AG04450 (cell line): ENCODE results near the gene ARL5B. TPM values are rescaled to one million over a fixed set of nuclear protein-coding genes. Genes with fewer than 3 reads are reported as not detected.
A peak's percentile ranks its signal among the peaks of the same experiment; 100 is the strongest.

Experiments
- CTCF ChIA-PET: fragments of 300-600, 350-600 bp; formaldehyde crosslinking; extraction: SDS; loops from one replicate; lab custom pipeline; 2022; ENCODE audit warnings: antibody characterized with exemption, inconsistent platforms; lab: Charles Lee
- POLR2A ChIA-PET: fragments of 350-600 bp; formaldehyde crosslinking; extraction: SDS; loops from one replicate; lab custom pipeline; 2021; ENCODE audit warnings: antibody characterized with exemption, inconsistent platforms; lab: Yijun Ruan, JAX
- DNase-seq: peaks from one replicate; pipeline ENCODE4 v3.0.0-alpha.2; 2011; ENCODE audit warnings: low read depth, low spot score
- H3K27ac ChIP-seq: one replicate; pipeline ENCODE4 v1.5.1; 2012; ENCODE audit warnings: low read depth, low read length, control low read depth
- H3K27me3 ChIP-seq: one replicate; pipeline ENCODE4 v1.6.0; 2012; ENCODE audit warnings: low read length; ENCODE audit not compliant: control insufficient read depth, insufficient read depth
- H3K4me3 ChIP-seq: 2 replicates; pipeline ENCODE4 v1.5.1; 2011; ENCODE audit warnings: mild to moderate bottlenecking, low read depth, low read length, control low read depth
- H3K9me3 ChIP-seq: 2 replicates; pipeline ENCODE4 v1.5.1; 2012; ENCODE audit warnings: low read length; ENCODE audit not compliant: control insufficient read depth, insufficient read depth
- CTCF ChIP-seq: IDR thresholded peaks from 2 replicates; pipeline ENCODE4 v1.5.1; 2011; ENCODE audit warnings: low read depth, low read length, control low read depth, inconsistent platforms
- polyA plus RNA-seq: library from polyadenylated mRNA; depleted of rRNA; stranded (reverse); fragments of >200 nt; gene quantifications from 2 replicates; pipeline ENCODE4 v1.2.3, GENCODE V29; 2011

The ARL5B gene
- polyA plus RNA-seq, 1 experiment = 24.2 TPM

GRCh38 chr10:18690541-18690940 is 31.3 kb downstream of the ARL5B start:
- POLR2A ChIA-PET = no interaction called here
- DNase-seq = no peak
- H3K9me3 ChIP-seq = no peaks in the 10 kb centered on the region
- CTCF ChIA-PET = interaction anchor here (1.2 kb wide), 1 partner anchor 721 kb away, joined by 4 read pairs; no protein-coding TSS in a partner anchor
- H3K4me3 ChIP-seq = no peak overlapping the region
- H3K27me3 ChIP-seq = no peaks in the 10 kb centered on the region
- H3K27ac ChIP-seq = no peak overlapping the region
- no peak for TF ChIP-seq CTCF

GRCh38 chr10:18699849-18700840 is 40.9 kb downstream of the ARL5B start:
- TF ChIP-seq CTCF = no peak
- no peak overlapping the region for H3K4me3 ChIP-seq
- ChIA-PET CTCF (no interaction called here), POLR2A (interaction anchor here (0.6 to 1.1 kb wide), 2 partner anchors 16 to 33 kb away, joined by 3 read pairs; no protein-coding TSS in a partner anchor)
- peaks cover 5% of the 10 kb centered on the region; the same call in 1 of the 2 replicates for H3K9me3 ChIP-seq
- peak; percentile 20 for DNase-seq
- H3K27ac ChIP-seq = no peak overlapping the region
- no peaks in the 10 kb centered on the region for H3K27me3 ChIP-seq

- no peak for TF ChIP-seq CTCF
- DNase-seq = no peak
- ChIA-PET POLR2A (no interaction called here), CTCF (no interaction called here)
- Histone ChIP-seq H3K4me3 (no peak overlapping the region), H3K9me3 (no peaks in the 10 kb centered on the region), H3K27me3 (no peaks in the 10 kb centered on the region), H3K27ac (no peak overlapping the region)
Observed at GRCh38 chr10:18703521-18703920, 44.3 kb downstream of the ARL5B start.

- no peaks in the 10 kb centered on the region for H3K27me3 ChIP-seq
- H3K4me3 ChIP-seq = no peak overlapping the region
- CTCF ChIA-PET = no interaction called here
- peaks cover 6% of the 10 kb centered on the region; the same call in 1 of the 2 replicates for H3K9me3 ChIP-seq
- no peak for DNase-seq
- POLR2A ChIA-PET = no interaction called here
- no peak for TF ChIP-seq CTCF
- H3K27ac ChIP-seq = no peak overlapping the region
Observed at GRCh38 chr10:18710201-18710653, 51.0 kb downstream of the ARL5B start.

- ChIA-PET POLR2A (interaction anchor here (0.5 to 1.1 kb wide), 3 partner anchors 24 to 1081 kb away, joined by 4 to 7 read pairs (median 4); partner anchors contain the start of gene ARL5B), CTCF (no interaction called here)
- no peak overlapping the region for H3K4me3 ChIP-seq
- DNase-seq = peak; percentile 60
- H3K27ac ChIP-seq = no peak overlapping the region
- TF ChIP-seq CTCF = no peak
- H3K9me3 ChIP-seq = peaks cover 6% of the 10 kb centered on the region; the same call in 1 of the 2 replicates
- H3K27me3 ChIP-seq = no peaks in the 10 kb centered on the region
Observed at GRCh38 chr10:18713077-18713476, 53.8 kb downstream of the ARL5B start.
